HCT116 (cell line): ENCODE measurements around the gene RPL39L. TPM values are rescaled to one million over a fixed set of nuclear protein-coding genes. Genes with fewer than 3 reads are reported as not detected.

Source experiments
- ATAC-seq: fragments of 200-7000 bp; cut with Tn5 transposase; 2 replicates; pipeline ENCODE4 v1.9.1; 2020; ENCODE audit warnings: mild to moderate bottlenecking, moderate library complexity
- BruUV-seq: library from RNA; stranded (reverse); fragments of 400-500 nt; replicated peaks from 2 replicates; lab custom pipeline; 2021; lab: Mats Ljungman, UMichigan
- CTCF ChIA-PET: fragments of 300-600 bp; sonication (Branson Sonifier 250); formaldehyde crosslinking; loops from one replicate; lab custom pipeline; 2021; ENCODE audit warnings: antibody characterized with exemption; lab: Charles Lee
- POLR2A ChIA-PET: fragments of 300-600, 350-600 bp; sonication (Branson Sonifier 250); formaldehyde crosslinking; loops from one replicate; lab custom pipeline; 2021; ENCODE audit warnings: antibody characterized with exemption; lab: Charles Lee
- RAD21 ChIA-PET, 2 experiments: fragments of 300-600 bp; sonication (Branson Sonifier 250); formaldehyde crosslinking; loops; one replicate each; lab custom pipeline; 2023; ENCODE audit warnings: low total read pairs in 2 of 2; ENCODE audit not compliant: uncharacterized antibody in 2 of 2, unreplicated experiment in 2 of 2, low non-redundant PET in 1 of 2; lab: Charles Lee
- DNase-seq: peaks from one replicate; pipeline ENCODE4 v3.0.0-alpha.2; 2010; ENCODE audit warnings: low read depth, low spot score
- H2AFZ ChIP-seq: fragments of 200-600 bp; shearing (Covaris generic), sonication (generic); 2 replicates; pipeline ENCODE4 v1.6.1; 2017; ENCODE audit warnings: low read depth, mixed run types, mixed read lengths, antibody characterized with exemption, low read length; ENCODE audit not compliant: poor library complexity, severe bottlenecking
- H3K27ac ChIP-seq: 2 replicates; pipeline ENCODE4 v1.5.1; 2012; ENCODE audit warnings: low read depth, low read length
- H3K27me3 ChIP-seq: fragments of 200-600 bp; sonication (generic); 2 replicates; pipeline ENCODE4 v1.6.1; 2016; ENCODE audit warnings: mixed run types, low read length, mixed read lengths; ENCODE audit not compliant: insufficient read depth
- H3K36me3 ChIP-seq, 2 experiments: fragments of 200-500 bp in 1 of 2; fragments of 200-600 bp in 1 of 2; sonication (Bioruptor generic) in 1 of 2; sonication (generic) in 1 of 2; 2 replicates each; pipeline versions ENCODE4 v1.5.1 to v1.6.1; 2014 to 2016; ENCODE audit warnings: low read length in 2 of 2, inconsistent platforms in 1 of 2, mixed read lengths in 1 of 2, mixed run types in 1 of 2; ENCODE audit not compliant: insufficient read depth in 2 of 2, control insufficient read depth in 1 of 2
- H3K4me1 ChIP-seq, 2 experiments: fragments of 200-600 bp in 1 of 2; sonication (generic) in 1 of 2; 2 replicates each; pipeline versions ENCODE4 v1.5.1 to v1.6.1; 2012 to 2017; ENCODE audit warnings: low read length in 2 of 2, inconsistent platforms in 1 of 2, mild to moderate bottlenecking in 1 of 2, mixed read lengths in 1 of 2, mixed run types in 1 of 2, moderate library complexity in 1 of 2; ENCODE audit not compliant: insufficient read depth in 2 of 2, control insufficient read depth in 1 of 2
- H3K4me2 ChIP-seq: fragments of 200-600 bp; sonication (generic); 2 replicates; pipeline ENCODE4 v1.6.1; 2017; ENCODE audit warnings: mixed run types, low read length, mixed read lengths
- H3K4me3 ChIP-seq, 2 experiments: fragments of 200-600 bp in 1 of 2; sonication (generic) in 1 of 2; replicated peaks in 1 of 2; 2 replicates each; pipeline ENCODE4 v1.5.1; 2011 to 2016; ENCODE audit warnings: low read length in 2 of 2, control low read depth in 1 of 2, low read depth in 1 of 2, mild to moderate bottlenecking in 1 of 2, mixed read lengths in 1 of 2, mixed run types in 1 of 2
- H3K79me2 ChIP-seq: fragments of 200-600 bp; sonication (generic); 2 replicates; pipeline ENCODE4 v1.6.1; 2017; ENCODE audit warnings: mild to moderate bottlenecking, mixed run types, low read length, moderate library complexity, mixed read lengths; ENCODE audit not compliant: insufficient read depth
- H3K9ac ChIP-seq: fragments of 200-600 bp; sonication (generic); 2 replicates; pipeline ENCODE4 v1.6.1; 2016; ENCODE audit warnings: low read length, mixed read lengths
- H3K9me2 ChIP-seq: fragments of 200-600 bp; sonication (generic), shearing (Covaris generic); 2 replicates; pipeline ENCODE4 v1.6.1; 2017; ENCODE audit warnings: mixed run types, mild to moderate bottlenecking, moderate library complexity; ENCODE audit not compliant: insufficient read depth
- H3K9me3 ChIP-seq, 2 experiments: fragments of 200-500 bp in 1 of 2; fragments of 200-600 bp in 1 of 2; sonication (Bioruptor generic) in 1 of 2; sonication (generic) in 1 of 2; 2 replicates each; pipeline ENCODE4 v1.6.1; 2014 to 2017; ENCODE audit warnings: low read length in 2 of 2, mixed read lengths in 2 of 2, inconsistent platforms in 1 of 2, low read depth in 1 of 2, mild to moderate bottlenecking in 1 of 2, mixed run types in 1 of 2, moderate library complexity in 1 of 2; ENCODE audit not compliant: control insufficient read depth in 1 of 2, insufficient read depth in 1 of 2
- H4K20me1 ChIP-seq: fragments of 200-600 bp; sonication (generic), shearing (Covaris generic); 2 replicates; pipeline ENCODE4 v1.6.1; 2017; ENCODE audit warnings: mixed run types, mild to moderate bottlenecking, moderate library complexity; ENCODE audit not compliant: insufficient read depth
- CBX3 ChIP-seq: IDR thresholded peaks from 2 replicates; pipeline ENCODE4 v1.6.1; 2012; ENCODE audit warnings: low read depth
- CEBPB ChIP-seq: IDR thresholded peaks from 2 replicates; pipeline ENCODE4 v1.6.1; 2012; ENCODE audit warnings: low read depth
- EGR1 ChIP-seq: IDR thresholded peaks from 2 replicates; pipeline ENCODE4 v1.6.1; 2012; ENCODE audit warnings: low read depth
- ELF1 ChIP-seq: IDR thresholded peaks from 2 replicates; pipeline ENCODE4 v1.6.1; 2012; ENCODE audit warnings: low read depth, borderline replicate concordance
- EZH2phosphoT487 ChIP-seq: fragments of 200-600 bp; IDR thresholded peaks from 2 replicates; pipeline ENCODE4 v1.6.1; 2018; ENCODE audit warnings: antibody characterized with exemption, borderline replicate concordance
- RAD21 ChIP-seq: IDR thresholded peaks from 2 replicates; pipeline ENCODE4 v1.6.1; 2012; ENCODE audit warnings: low read depth, mild to moderate bottlenecking
- SIN3A ChIP-seq: IDR thresholded peaks from 2 replicates; pipeline ENCODE4 v1.6.1; 2012; ENCODE audit warnings: low read depth
- SP1 ChIP-seq: IDR thresholded peaks from 2 replicates; pipeline ENCODE4 v1.6.1; 2012; ENCODE audit warnings: low read depth
- intact Hi-C: fragments of 100-400 bp; cut with micrococcal nuclease; formaldehyde crosslinking; loops from 2 replicates; pipeline ENCODE4 v1.10.0; 2022
- total RNA-seq: library from RNA; stranded (reverse); gene quantifications from one replicate; pipeline ENCODE4 v1.2.1, GENCODE V29; 2021; ENCODE audit not compliant: unreplicated experiment
- TF ChIP-seq, protein P1 (sequence below): IDR thresholded peaks from 2 replicates; pipeline ENCODE4 v1.6.1; 2012
- TF ChIP-seq, protein P2 (sequence below): IDR thresholded peaks from 2 replicates; pipeline ENCODE4 v1.6.1; 2011; ENCODE audit warnings: mild to moderate bottlenecking, low read length, moderate library complexity; ENCODE audit not compliant: insufficient replicate concordance; ENCODE audit errors: extremely low read depth
- TF ChIP-seq, protein P3 (sequence below): IDR thresholded peaks from 2 replicates; pipeline ENCODE4 v1.6.1; 2012

Gene RPL39L
- total RNA-seq, 1 experiment from 2014 or later = not detected

DNA sequence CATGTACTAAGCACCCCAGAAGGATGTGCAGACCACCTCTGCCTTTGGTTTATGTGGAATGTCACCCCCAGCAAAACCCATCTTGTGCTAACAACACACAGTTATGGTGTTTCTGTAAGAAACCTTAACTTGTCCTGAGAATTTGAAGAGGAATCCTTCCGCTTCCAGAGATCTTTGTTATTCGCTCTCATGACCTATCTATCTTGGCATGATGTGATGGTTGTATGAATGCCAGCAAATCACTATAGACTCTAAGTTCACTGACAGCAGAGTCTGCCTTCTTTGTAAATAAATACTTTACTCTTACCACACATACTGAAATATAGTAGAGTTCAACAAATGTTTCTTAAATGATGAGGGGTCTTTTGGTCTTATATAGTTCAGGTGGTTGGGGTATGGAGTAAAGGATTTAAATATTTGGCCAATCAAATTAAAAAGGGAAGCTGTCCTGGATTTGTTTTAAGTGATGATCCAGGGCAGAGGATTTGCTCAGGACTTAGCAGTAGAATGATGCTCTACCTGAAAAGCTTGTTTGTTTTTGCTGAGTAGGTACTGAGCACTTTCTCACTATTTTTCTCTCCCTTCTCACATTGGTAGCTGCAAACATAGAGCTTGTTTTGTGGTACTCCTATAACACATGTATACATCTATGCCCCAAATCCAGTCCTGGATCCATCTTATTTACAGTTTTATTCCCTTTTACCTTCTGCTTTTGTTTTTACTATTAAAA lies 30.1 kb upstream of the RPL39L start:
- Histone ChIP-seq H2AFZ (no peak overlapping the region), H3K9ac (no peak overlapping the region), H4K20me1 (no peaks in the 10 kb centered on the region), H3K9me3 (no peaks in the 10 kb centered on the region), H3K27me3 (no peaks in the 10 kb centered on the region), H3K4me1 (peaks cover 0 to 2% of the 10 kb centered on the region in 2 experiments; a peak in 1 of 4 replicates), H3K36me3 (no peaks in the 10 kb centered on the region), H3K9me2 (no peaks in the 10 kb centered on the region), H3K4me3 (no peak overlapping the region), H3K27ac (no peak overlapping the region), H3K79me2 (no peaks in the 10 kb centered on the region), H3K4me2 (no peak overlapping the region)
- DNase-seq = no peak
- intact Hi-C loops = no loop called here
- no TSS peak for BruUV-seq
- ChIA-PET RAD21 (no interaction called here), CTCF (no interaction called here), POLR2A (no interaction called here)
- no peak for ATAC-seq
- no peak for TF ChIP-seq SP1
- TF ChIP-seq RAD21 = no peak
- TF ChIP-seq, protein P1, sequence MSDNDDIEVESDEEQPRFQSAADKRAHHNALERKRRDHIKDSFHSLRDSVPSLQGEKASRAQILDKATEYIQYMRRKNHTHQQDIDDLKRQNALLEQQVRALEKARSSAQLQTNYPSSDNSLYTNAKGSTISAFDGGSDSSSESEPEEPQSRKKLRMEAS = no peak
- TF ChIP-seq, protein P2, sequence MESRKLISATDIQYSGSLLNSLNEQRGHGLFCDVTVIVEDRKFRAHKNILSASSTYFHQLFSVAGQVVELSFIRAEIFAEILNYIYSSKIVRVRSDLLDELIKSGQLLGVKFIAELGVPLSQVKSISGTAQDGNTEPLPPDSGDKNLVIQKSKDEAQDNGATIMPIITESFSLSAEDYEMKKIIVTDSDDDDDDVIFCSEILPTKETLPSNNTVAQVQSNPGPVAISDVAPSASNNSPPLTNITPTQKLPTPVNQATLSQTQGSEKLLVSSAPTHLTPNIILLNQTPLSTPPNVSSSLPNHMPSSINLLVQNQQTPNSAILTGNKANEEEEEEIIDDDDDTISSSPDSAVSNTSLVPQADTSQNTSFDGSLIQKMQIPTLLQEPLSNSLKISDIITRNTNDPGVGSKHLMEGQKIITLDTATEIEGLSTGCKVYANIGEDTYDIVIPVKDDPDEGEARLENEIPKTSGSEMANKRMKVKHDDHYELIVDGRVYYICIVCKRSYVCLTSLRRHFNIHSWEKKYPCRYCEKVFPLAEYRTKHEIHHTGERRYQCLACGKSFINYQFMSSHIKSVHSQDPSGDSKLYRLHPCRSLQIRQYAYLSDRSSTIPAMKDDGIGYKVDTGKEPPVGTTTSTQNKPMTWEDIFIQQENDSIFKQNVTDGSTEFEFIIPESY = no peak
- TF ChIP-seq, protein P3, sequence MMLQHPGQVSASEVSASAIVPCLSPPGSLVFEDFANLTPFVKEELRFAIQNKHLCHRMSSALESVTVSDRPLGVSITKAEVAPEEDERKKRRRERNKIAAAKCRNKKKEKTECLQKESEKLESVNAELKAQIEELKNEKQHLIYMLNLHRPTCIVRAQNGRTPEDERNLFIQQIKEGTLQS = no peak
- no peak for TF ChIP-seq CEBPB
- TF ChIP-seq ELF1 = no peak
- no peak for TF ChIP-seq SIN3A
- TF ChIP-seq CBX3 = no peak
- no peak for TF ChIP-seq EZH2phosphoT487
- no peak for TF ChIP-seq EGR1
